Measurements from ENCODE around the gene LPXN.

DNA sequence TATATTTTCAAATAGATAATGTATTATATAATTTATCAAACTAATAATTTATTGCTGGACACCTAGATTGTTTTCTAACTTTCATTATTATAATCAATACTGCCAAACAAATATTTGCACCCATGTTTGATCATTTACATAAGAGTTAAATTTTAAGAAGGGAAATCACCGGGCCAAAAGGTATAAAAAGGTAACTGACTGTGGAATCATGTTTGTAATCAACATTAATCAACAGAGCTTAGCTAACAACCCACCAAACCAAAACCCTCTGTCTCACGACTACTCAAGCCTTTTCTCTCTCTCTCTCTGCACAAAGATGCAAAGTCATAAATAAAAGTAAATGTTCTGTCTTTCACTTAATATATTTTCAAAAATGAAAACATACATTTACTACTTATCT lies 14.8 kb downstream of the LPXN start:
- no peak for TF ChIP-seq LEF1 (IDR thresholded peaks at IDR 0.05; ENCODE audit: borderline replicate concordance)
- TF ChIP-seq SP1 (IDR thresholded peaks at IDR 0.05), result no peak

Measured in HEK293T (cell line).